MCF 10A (cell line): ENCODE results near the gene LRSAM1. TPM values are rescaled to one million over a fixed set of nuclear protein-coding genes. Genes with fewer than 3 reads are reported as not detected.

Experiments used
- BruUV-seq: library from RNA; stranded (reverse); fragments of 400-500 nt; replicated peaks from 2 replicates; lab custom pipeline; 2021; lab: Mats Ljungman, UMichigan
- CTCF ChIA-PET: fragments of 300-600 bp; sonication (Branson Sonifier 250); formaldehyde crosslinking; extraction: SDS; loops from one replicate; lab custom pipeline; 2021; ENCODE audit warnings: antibody characterized with exemption, inconsistent platforms; lab: Yijun Ruan, JAX
- POLR2A ChIA-PET: fragments of 300-600, 350-650 bp; sonication (Branson Sonifier 250); formaldehyde crosslinking; extraction: SDS; loops from one replicate; lab custom pipeline; 2020; ENCODE audit warnings: antibody characterized with exemption, inconsistent platforms; lab: Yijun Ruan, JAX
- DNase-seq: peaks from one replicate; pipeline ENCODE4 v3.0.0-alpha.2; 2018; ENCODE audit not compliant: unreplicated experiment
- H3K27ac Mint-ChIP-seq: one replicate; pipeline ENCODE4 v1.8.0; 2022; ENCODE audit warnings: mild to moderate bottlenecking, low read depth, mixed read lengths; ENCODE audit not compliant: unreplicated experiment
- H3K27me3 Mint-ChIP-seq: one replicate; pipeline ENCODE4 v1.8.0; 2022; ENCODE audit warnings: mixed read lengths; ENCODE audit not compliant: insufficient read depth, unreplicated experiment
- H3K36me3 Mint-ChIP-seq: one replicate; pipeline ENCODE4 v1.8.0; 2022; ENCODE audit warnings: mild to moderate bottlenecking, moderate library complexity, mixed read lengths; ENCODE audit not compliant: insufficient read depth, unreplicated experiment
- H3K4me1 Mint-ChIP-seq: one replicate; pipeline ENCODE4 v1.8.0; 2022; ENCODE audit warnings: mixed read lengths; ENCODE audit not compliant: insufficient read depth, unreplicated experiment
- H3K4me3 Mint-ChIP-seq: one replicate; pipeline ENCODE4 v1.8.0; 2022; ENCODE audit warnings: mild to moderate bottlenecking, moderate library complexity, mixed read lengths; ENCODE audit not compliant: unreplicated experiment
- H3K9me3 Mint-ChIP-seq: one replicate; pipeline ENCODE4 v1.8.0; 2022; ENCODE audit warnings: mixed read lengths; ENCODE audit not compliant: unreplicated experiment
- intact Hi-C: fragments of 100-400 bp; cut with micrococcal nuclease; formaldehyde crosslinking; loops from 2 replicates; pipeline ENCODE4 v1.14.1; 2022
- total RNA-seq: library from RNA; stranded (reverse); gene quantifications from 2 replicates; pipeline ENCODE4 v1.2.3, GENCODE V29; 2022
- TF ChIP-seq, protein P1 (sequence below): fragments of 200-600 bp; IDR thresholded peaks from one replicate; pipeline ENCODE4 v1.8.0; 2022; ENCODE audit warnings: antibody characterized with exemption, mild to moderate bottlenecking; ENCODE audit not compliant: unreplicated experiment

Gene LRSAM1
- total RNA-seq, 1 experiment from 2014 or later, result 23.5 TPM

DNA sequence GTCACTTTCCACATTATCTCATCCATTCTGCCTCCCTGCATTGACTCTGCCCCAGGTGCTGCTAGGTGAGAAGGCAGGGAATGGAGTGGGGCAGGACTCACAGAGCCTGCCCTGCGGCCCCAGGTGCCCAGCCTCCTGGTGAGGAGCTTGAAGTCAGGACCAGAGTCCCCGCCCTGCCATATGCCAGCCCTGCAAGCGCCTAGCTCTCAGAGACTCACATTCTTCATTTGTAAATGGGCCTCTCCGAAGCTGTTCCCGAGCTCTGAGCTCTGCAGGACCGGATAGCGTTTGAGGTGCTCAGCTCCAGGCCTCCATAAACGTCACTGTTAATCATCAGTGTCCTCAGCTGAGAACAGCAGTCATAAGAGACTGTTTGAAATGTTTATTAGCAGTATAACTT, 85.7 kb downstream of the LRSAM1 start:
- Mint-ChIP-seq H3K36me3 (peaks cover 52% of the 10 kb centered on the region), H3K4me3 (no peak overlapping the region), H3K9me3 (no peaks in the 10 kb centered on the region), H3K27me3 (no peaks in the 10 kb centered on the region), H3K4me1 (peaks cover 23% of the 10 kb centered on the region), H3K27ac (peak overlapping the region; percentile 42)
- ChIA-PET POLR2A (interaction anchor here (0.9 to 2.0 kb wide), 2 partner anchors 19 to 31 kb away, joined by 3 to 4 read pairs; no protein-coding TSS in a partner anchor), CTCF (interaction anchor here (0.5 to 2.0 kb wide), 6 partner anchors 11 to 49 kb away, joined by 3 to 9 read pairs (median 4); no protein-coding TSS in a partner anchor)
- intact Hi-C loops, result no loop called here
- no peak for DNase-seq
- TF ChIP-seq, protein P1, sequence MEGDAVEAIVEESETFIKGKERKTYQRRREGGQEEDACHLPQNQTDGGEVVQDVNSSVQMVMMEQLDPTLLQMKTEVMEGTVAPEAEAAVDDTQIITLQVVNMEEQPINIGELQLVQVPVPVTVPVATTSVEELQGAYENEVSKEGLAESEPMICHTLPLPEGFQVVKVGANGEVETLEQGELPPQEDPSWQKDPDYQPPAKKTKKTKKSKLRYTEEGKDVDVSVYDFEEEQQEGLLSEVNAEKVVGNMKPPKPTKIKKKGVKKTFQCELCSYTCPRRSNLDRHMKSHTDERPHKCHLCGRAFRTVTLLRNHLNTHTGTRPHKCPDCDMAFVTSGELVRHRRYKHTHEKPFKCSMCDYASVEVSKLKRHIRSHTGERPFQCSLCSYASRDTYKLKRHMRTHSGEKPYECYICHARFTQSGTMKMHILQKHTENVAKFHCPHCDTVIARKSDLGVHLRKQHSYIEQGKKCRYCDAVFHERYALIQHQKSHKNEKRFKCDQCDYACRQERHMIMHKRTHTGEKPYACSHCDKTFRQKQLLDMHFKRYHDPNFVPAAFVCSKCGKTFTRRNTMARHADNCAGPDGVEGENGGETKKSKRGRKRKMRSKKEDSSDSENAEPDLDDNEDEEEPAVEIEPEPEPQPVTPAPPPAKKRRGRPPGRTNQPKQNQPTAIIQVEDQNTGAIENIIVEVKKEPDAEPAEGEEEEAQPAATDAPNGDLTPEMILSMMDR, result no peak
- BruUV-seq, result no TSS peak

DNA sequence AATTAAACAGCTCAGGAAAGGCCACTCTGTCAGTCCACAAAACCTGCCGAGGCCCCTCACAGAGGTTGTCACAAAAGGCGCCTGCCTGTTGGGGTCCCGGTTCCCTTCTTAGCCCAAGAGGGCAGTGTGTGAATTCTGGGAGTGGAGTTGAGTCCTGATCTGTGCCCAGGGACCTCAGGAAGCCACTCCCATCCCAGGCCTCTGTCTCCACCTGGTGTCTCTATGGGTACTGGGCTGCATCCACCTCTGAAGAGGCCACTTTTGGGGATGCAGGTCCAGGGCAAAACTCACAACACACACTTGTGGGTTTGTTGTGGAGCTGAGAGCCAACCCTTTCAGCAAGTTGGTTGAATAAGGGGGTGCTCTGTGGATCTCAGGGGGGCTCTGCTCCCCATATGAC, 86.5 kb downstream of the LRSAM1 start:
- Mint-ChIP-seq H3K36me3 (peaks cover 45% of the 10 kb centered on the region), H3K4me1 (peaks cover 25% of the 10 kb centered on the region), H3K9me3 (no peaks in the 10 kb centered on the region), H3K27me3 (no peaks in the 10 kb centered on the region), H3K27ac (no peak overlapping the region), H3K4me3 (no peak overlapping the region)
- intact Hi-C loops, result no loop called here
- peak; percentile 30 for DNase-seq
- BruUV-seq, result no TSS peak
- TF ChIP-seq, protein P1, result peak; percentile 39
- CTCF ChIA-PET, result interaction anchor here (0.8 to 2.0 kb wide), 4 partner anchors 12 to 48 kb away, joined by 3 to 9 read pairs (median 4); no protein-coding TSS in a partner anchor
- POLR2A ChIA-PET, result interaction anchor here (2.0 kb wide), 1 partner anchor 19 kb away, joined by 4 read pairs; no protein-coding TSS in a partner anchor

DNA sequence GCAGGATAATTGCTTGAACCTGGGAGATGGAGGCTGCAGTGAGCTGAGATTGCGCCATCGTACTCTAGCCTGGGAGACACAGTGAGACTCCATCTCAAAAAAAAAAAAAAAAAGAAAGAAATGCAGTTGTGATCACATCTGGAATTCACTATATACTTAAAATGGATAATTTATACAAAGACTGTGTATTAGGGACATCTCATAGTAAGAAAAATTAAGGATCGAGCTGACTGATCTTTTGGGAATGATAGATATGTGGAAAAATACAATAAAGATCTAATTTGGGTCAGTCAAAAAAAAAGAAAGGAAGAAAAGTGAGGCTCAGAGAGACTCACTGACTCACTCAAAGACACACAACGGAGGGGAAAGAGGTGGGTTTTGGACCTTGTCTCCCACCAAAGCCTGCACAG, 87.5 kb downstream of the LRSAM1 start:
- peak overlapping the region; percentile 12 for H3K27ac Mint-ChIP-seq
- BruUV-seq, result no TSS peak
- TF ChIP-seq, protein P1, result no peak
- peaks cover 43% of the 10 kb centered on the region for H3K36me3 Mint-ChIP-seq
- intact Hi-C loops, result no loop called here
- no peak overlapping the region for H3K4me3 Mint-ChIP-seq
- ChIA-PET POLR2A (interaction anchor here (2.3 kb wide), 1 partner anchor 17 kb away, joined by 6 read pairs; no protein-coding TSS in a partner anchor), CTCF (interaction anchor here (0.7 to 1.6 kb wide), 2 partner anchors 47 to 82 kb away, joined by 3 to 4 read pairs; no protein-coding TSS in a partner anchor)
- no peaks in the 10 kb centered on the region for H3K27me3 Mint-ChIP-seq
- no peak for DNase-seq
- peaks cover 33% of the 10 kb centered on the region for H3K4me1 Mint-ChIP-seq
- H3K9me3 Mint-ChIP-seq, result no peaks in the 10 kb centered on the region

DNA sequence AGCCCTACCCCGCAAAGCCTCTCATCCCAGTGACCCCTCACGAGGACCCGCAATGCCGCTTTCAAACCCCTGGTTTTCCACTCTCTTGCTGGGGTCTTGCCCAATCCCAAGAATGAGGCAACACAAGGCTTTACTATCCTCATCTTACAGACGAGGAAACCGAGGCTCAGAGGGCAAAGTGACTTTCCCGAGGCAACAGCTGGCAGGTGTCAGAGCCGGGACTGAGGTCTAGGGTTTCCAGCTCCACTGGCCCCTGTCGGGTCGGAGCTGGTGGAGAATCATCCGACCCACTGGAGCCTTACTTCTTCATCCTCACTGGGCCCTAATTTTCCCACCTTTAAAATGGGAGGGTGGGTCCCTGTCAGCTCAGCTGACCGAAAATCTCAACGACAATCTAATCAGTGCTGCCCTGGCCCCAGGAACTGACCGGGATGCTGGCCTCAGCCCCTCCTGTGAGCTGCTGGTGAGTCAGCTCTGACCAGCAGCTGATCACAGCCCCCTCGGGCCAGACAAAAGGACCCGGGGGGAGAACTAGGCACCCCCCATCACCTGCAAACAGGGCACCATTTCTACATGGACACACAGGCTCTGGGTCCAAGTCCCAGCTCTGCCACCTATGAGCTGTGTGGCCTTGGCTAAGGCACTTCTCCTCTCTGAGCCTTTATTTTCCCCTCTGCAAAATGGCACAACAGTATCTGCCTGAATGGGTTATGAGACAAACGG, 88.1 kb downstream of the LRSAM1 start:
- POLR2A ChIA-PET, result interaction anchor here (2.3 kb wide), 1 partner anchor 16 kb away, joined by 6 read pairs; no protein-coding TSS in a partner anchor
- DNase-seq, result no peak
- Mint-ChIP-seq H3K27me3 (no peaks in the 10 kb centered on the region), H3K4me3 (no peak overlapping the region), H3K9me3 (no peaks in the 10 kb centered on the region), H3K4me1 (peaks cover 33% of the 10 kb centered on the region), H3K27ac (no peak overlapping the region), H3K36me3 (peaks cover 42% of the 10 kb centered on the region)
- TF ChIP-seq, protein P1, result no peak
- intact Hi-C loops, result no loop called here
- CTCF ChIA-PET, result interaction anchor here (0.7 to 1.8 kb wide), 4 partner anchors 13 to 81 kb away, joined by 3 to 5 read pairs (median 4); no protein-coding TSS in a partner anchor
- no TSS peak for BruUV-seq
